Stimulated activated effector memory CD8-positive, alpha-beta T cell treated with anti-CD3 and anti-CD28 coated beads, Interleukin-12 subunit alpha, Interleukin-12 subunit beta, amount 100 ng/mL, for 72 hours (primary cell): ENCODE results near the gene RNF144A.
A peak's percentile ranks its signal among the peaks of the same experiment; 100 is the strongest.
"Not testable (repeated sequence)": the region's sequence is repeated elsewhere in the genome, so short reads cannot be mapped to it uniquely, and the experiment has no call there.

ENCODE experiments used
- ATAC-seq: fragments of 150-1000 bp; cut with Tn5 transposase; 2 replicates; pipeline ENCODE4 v1.10.0; 2021
- DNase-seq, 2 donors: peaks; one replicate each; pipeline ENCODE4 v3.0.0; 2021 to 2022; ENCODE audit warnings: low spot score in 2 of 2
- H3K27ac Mint-ChIP-seq: one replicate; pipeline ENCODE4 v1.8.0; 2022; ENCODE audit warnings: mild to moderate bottlenecking, mixed read lengths
- H3K36me3 Mint-ChIP-seq: one replicate; pipeline ENCODE4 v1.8.0; 2022; ENCODE audit warnings: mild to moderate bottlenecking, mixed read lengths
- H3K4me1 Mint-ChIP-seq: one replicate; pipeline ENCODE4 v1.8.0; 2022; ENCODE audit warnings: mixed read lengths
- H3K4me3 Mint-ChIP-seq: one replicate; pipeline ENCODE4 v1.8.0; 2022; ENCODE audit warnings: mild to moderate bottlenecking, mixed read lengths
- H3K9me3 Mint-ChIP-seq: one replicate; pipeline ENCODE4 v1.8.0; 2022; ENCODE audit warnings: mixed read lengths

The RNF144A gene

GRCh38 chr2:6978991-6979390 lies 61.8 kb downstream of the RNF144A start:
- ATAC-seq (no peak), DNase-seq (no peak)
- Mint-ChIP-seq H3K4me3 (no peak overlapping the region), H3K4me1 (peaks cover 21% of the 10 kb centered on the region), H3K9me3 (no peaks in the 10 kb centered on the region), H3K27ac (no peak overlapping the region), H3K36me3 (no peaks in the 10 kb centered on the region)

GRCh38 chr2:6982449-6982848 lies 65.2 kb downstream of the RNF144A start:
- no peak overlapping the region for H3K27ac Mint-ChIP-seq
- H3K36me3 Mint-ChIP-seq: no peaks in the 10 kb centered on the region
- H3K9me3 Mint-ChIP-seq: no peaks in the 10 kb centered on the region
- peaks cover 48% of the 10 kb centered on the region for H3K4me1 Mint-ChIP-seq
- H3K4me3 Mint-ChIP-seq: no peak overlapping the region
- DNase-seq (no peak), ATAC-seq (no peak)

DNA sequence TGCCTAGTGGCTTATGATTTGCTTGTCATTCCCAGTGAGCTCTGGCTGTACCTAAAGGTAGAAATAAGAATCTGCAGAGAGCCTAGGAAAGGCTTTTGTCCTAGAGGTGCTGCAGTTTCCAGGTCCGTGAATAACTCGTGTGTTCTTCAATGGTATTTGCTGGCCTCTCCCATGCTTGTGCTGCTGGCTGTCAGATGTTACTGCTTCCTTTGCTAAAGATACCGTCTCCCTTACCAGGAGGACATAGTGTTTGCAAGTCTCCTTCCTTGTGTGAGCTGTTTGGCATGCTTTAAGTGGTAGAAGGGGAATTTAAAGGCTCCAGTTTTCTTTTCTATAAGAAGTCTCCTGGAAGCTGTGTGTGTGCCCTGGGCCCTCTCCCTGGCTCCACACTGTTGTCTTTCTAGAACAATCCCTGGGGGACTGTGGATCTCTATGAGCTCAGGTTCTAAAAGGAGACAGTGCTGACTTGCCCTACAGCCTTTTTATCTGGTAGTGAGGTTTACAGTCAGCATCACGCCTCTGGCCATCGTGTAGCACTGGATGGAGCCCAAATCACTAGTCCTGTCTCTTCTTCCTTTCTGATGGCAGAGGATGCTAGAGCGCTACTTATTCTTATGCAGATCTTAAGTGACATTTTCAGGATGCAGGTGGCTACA lies 65.8 kb downstream of the RNF144A start:
- peak overlapping the region; percentile 29 for H3K27ac Mint-ChIP-seq
- DNase-seq: no peak

GRCh38 chr2:6986301-6986911 lies 69.2 kb downstream of the RNF144A start:
- ATAC-seq: no peak
- H3K4me1 Mint-ChIP-seq: peaks cover 35% of the 10 kb centered on the region
- DNase-seq: no peak
- H3K27ac Mint-ChIP-seq: peak overlapping the region; percentile 63
- no peaks in the 10 kb centered on the region for H3K36me3 Mint-ChIP-seq
- H3K9me3 Mint-ChIP-seq: no peaks in the 10 kb centered on the region
- no peak overlapping the region for H3K4me3 Mint-ChIP-seq

More for the DNA sequence above, 65.8 kb downstream of the RNF144A start:
- no peak for ATAC-seq
- H3K36me3 Mint-ChIP-seq: no peaks in the 10 kb centered on the region
- H3K4me3 Mint-ChIP-seq: no peak overlapping the region
- H3K9me3 Mint-ChIP-seq: no peaks in the 10 kb centered on the region
- peaks cover 48% of the 10 kb centered on the region for H3K4me1 Mint-ChIP-seq

- no peaks in the 10 kb centered on the region for H3K36me3 Mint-ChIP-seq
- H3K27ac Mint-ChIP-seq: no peak overlapping the region
- DNase-seq: no peak
Measured at GRCh38 chr2:6986912-6987361, 69.7 kb downstream of the RNF144A start.

DNA sequence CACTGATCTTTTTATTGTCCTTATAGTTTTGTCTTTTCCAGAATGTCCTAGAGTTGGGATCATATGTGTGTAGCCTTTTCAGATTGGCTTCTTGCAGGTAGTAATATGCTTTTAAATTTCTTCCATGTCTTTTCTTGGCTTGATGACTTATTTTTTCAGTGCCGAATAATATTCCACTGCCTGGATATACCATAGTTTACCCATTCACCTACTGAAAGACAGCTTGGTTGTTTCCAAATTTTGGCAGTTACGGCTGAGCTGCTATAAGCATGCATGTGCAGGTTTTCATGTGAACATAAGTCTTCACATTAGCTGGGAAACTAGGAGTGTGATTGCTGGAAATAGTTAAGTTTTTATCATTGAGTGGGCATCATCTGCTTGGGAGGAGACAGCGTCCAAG lies 73.7 kb downstream of the RNF144A start:
- ATAC-seq (no peak), DNase-seq (no peak)
- peaks cover 13% of the 10 kb centered on the region for H3K4me1 Mint-ChIP-seq
- H3K4me3 Mint-ChIP-seq: no peak overlapping the region
- peaks cover 12% of the 10 kb centered on the region for H3K36me3 Mint-ChIP-seq
- H3K27ac Mint-ChIP-seq: no peak overlapping the region
- no peaks in the 10 kb centered on the region for H3K9me3 Mint-ChIP-seq

More at GRCh38 chr2:6986912-6987361, 69.7 kb downstream of the RNF144A start:
- ATAC-seq: no peak
- Mint-ChIP-seq H3K4me3 (no peak overlapping the region), H3K9me3 (no peaks in the 10 kb centered on the region), H3K4me1 (peaks cover 35% of the 10 kb centered on the region)

GRCh38 chr2:6992794-6993228 lies 75.6 kb downstream of the RNF144A start:
- no peaks in the 10 kb centered on the region for H3K9me3 Mint-ChIP-seq
- H3K27ac Mint-ChIP-seq: no peak overlapping the region
- DNase-seq: no peak
- ATAC-seq: no peak
- H3K4me1 Mint-ChIP-seq: no peaks in the 10 kb centered on the region
- H3K36me3 Mint-ChIP-seq: peaks cover 22% of the 10 kb centered on the region
- no peak overlapping the region for H3K4me3 Mint-ChIP-seq

DNA sequence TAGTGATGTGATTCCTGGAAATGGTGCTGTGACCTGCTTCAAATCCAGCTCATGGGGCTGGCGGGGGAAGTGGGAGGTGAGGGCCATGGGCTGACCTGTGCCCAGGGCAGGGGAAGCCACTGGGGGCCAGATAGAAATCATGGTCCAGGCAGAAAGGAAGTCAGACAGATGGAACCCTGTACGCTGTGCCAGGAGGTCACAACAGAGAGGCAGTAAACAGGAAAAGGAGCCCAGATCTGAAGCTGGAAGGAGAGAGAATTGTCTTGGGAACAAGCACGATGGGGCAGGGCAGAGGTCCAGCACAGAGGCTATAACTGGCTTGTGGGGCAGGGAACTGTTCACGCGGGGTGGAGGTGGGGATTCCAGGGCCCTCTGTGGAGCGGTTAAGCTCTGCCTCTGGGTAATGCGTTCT lies 76.0 kb downstream of the RNF144A start:
- no peak overlapping the region for H3K27ac Mint-ChIP-seq
- peaks cover 22% of the 10 kb centered on the region for H3K36me3 Mint-ChIP-seq
- H3K4me1 Mint-ChIP-seq: peaks cover 1% of the 10 kb centered on the region
- DNase-seq (no peak), ATAC-seq (no peak)
- H3K9me3 Mint-ChIP-seq: no peaks in the 10 kb centered on the region
- no peak overlapping the region for H3K4me3 Mint-ChIP-seq

- DNase-seq (no peak), ATAC-seq (no peak)
- Mint-ChIP-seq H3K4me1 (peaks cover 8% of the 10 kb centered on the region), H3K27ac (no peak overlapping the region), H3K36me3 (peaks cover 23% of the 10 kb centered on the region), H3K9me3 (no peaks in the 10 kb centered on the region), H3K4me3 (no peak overlapping the region)
Measured at GRCh38 chr2:6993936-6994335, 76.7 kb downstream of the RNF144A start.

GRCh38 chr2:6994536-6995128 lies 77.4 kb downstream of the RNF144A start:
- Mint-ChIP-seq H3K9me3 (no peaks in the 10 kb centered on the region), H3K36me3 (peaks cover 29% of the 10 kb centered on the region), H3K4me3 (no peak overlapping the region), H3K27ac (no peak overlapping the region), H3K4me1 (peaks cover 15% of the 10 kb centered on the region)
- DNase-seq (no peak), ATAC-seq (no peak)

- Mint-ChIP-seq H3K4me3 (no peak overlapping the region), H3K9me3 (no peaks in the 10 kb centered on the region), H3K36me3 (peaks cover 29% of the 10 kb centered on the region), H3K4me1 (peaks cover 23% of the 10 kb centered on the region), H3K27ac (no peak overlapping the region)
- DNase-seq (no peak), ATAC-seq (no peak)
Measured at GRCh38 chr2:6995391-6996097, 78.3 kb downstream of the RNF144A start.

DNA sequence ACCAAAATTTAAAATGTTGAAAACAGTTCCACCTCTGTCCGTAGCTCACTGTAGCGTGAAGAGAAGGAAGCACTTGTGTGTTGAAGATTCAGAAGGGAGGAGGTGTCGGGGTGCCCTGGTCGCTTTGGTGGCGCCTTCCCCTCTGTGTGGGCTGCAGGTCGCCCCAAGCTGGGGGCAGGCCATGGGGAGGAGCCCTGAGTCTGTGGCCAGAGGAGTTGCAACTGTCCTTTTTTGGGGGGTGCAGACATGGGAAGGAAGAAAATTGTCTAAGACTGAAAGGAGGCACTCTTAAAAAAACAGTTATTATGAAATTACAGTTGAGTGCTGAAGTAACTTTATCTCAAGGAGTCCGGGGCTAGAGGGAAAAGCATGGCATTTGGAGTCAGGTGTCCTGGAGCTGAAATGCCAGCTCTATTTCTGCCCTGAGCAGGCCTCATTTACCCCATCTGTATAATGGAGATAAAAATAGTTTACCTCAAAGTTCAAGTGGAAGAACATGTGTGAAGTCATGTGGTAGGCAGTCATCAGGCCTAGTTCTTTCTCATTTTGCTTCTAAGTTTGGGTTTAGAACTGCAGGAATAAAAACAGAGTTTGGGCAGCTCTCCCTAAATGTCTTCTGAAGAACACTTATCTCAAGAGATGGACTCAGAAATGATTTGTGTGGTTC lies 82.1 kb downstream of the RNF144A start:
- no peak for DNase-seq
- Mint-ChIP-seq H3K36me3 (peaks cover 39% of the 10 kb centered on the region), H3K27ac (peak overlapping the region; percentile 87), H3K4me3 (peak overlapping the region; percentile 34), H3K4me1 (peaks cover 23% of the 10 kb centered on the region), H3K9me3 (no peaks in the 10 kb centered on the region)
- peak; percentile 69 for ATAC-seq

DNA sequence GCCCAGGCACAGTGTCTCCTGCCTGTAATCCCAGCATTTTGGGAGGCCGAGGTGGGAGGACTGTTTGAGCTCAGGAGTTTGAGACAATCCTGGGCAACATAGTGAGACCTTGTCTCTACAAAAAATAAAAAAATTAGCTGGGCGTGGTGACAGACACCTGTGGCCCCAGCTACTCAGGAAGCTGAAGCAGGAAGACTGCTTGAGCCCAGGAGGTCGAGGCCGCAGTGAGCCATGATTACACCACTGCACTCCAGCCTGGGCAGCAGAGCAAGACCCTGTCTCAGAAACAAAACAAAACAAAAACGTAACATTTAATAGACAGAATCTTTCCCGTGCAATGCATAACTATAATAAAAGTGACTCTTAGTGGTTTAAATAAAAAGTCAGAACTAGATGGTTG lies 84.2 kb downstream of the RNF144A start:
- peaks cover 37% of the 10 kb centered on the region for H3K36me3 Mint-ChIP-seq
- not testable (repeated sequence) for ATAC-seq, H3K9me3 Mint-ChIP-seq, H3K27ac Mint-ChIP-seq, DNase-seq, H3K4me3 Mint-ChIP-seq
- peaks cover 23% of the 10 kb centered on the region for H3K4me1 Mint-ChIP-seq

DNA sequence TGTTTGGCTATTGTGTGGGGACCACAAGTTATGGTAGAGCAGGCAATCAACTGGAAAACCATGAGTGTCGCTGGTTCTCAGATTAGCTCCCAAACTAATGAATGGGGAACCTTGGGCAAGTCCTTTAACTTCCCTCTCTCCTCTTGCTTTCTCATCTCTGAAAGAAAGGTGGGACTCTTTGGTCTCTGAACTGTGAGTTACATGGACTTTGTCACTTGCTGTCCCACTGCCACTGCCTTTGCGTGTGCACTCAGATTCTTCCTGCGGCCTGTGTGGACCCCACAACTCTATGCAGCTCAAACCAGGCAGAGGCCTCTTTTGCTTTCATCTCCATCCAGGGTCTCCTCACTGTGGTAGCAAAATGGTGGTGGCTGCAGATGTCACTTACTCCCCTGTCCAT lies 86.7 kb downstream of the RNF144A start:
- Mint-ChIP-seq H3K36me3 (peaks cover 26% of the 10 kb centered on the region), H3K4me1 (peaks cover 35% of the 10 kb centered on the region), H3K4me3 (no peak overlapping the region), H3K27ac (peak overlapping the region; percentile 55), H3K9me3 (no peaks in the 10 kb centered on the region)
- DNase-seq (no peak), ATAC-seq (no peak)

DNA sequence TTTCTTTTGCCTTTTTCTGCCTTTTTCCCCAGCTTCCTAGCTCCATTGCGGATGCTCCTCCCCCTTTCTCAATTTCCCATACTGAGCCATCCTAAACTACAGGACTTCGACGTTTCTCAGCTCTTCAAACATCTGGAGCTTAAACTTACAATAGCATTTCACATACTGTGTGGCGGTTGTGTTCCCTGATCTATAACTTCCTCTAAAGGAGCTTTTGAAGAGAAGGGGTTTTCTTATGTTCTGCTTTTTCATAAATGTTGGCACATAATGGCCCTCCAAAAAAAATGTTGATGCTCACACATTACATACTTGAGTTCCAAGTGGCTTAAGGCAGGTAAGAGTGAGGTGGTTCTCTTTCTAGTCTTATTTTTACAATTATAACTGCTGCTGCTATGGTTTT lies 87.4 kb downstream of the RNF144A start:
- Mint-ChIP-seq H3K4me3 (no peak overlapping the region), H3K36me3 (peaks cover 20% of the 10 kb centered on the region), H3K27ac (peak overlapping the region; percentile 55), H3K9me3 (no peaks in the 10 kb centered on the region), H3K4me1 (peaks cover 32% of the 10 kb centered on the region)
- ATAC-seq (no peak), DNase-seq (no peak)
